ENCODE results near the gene RIT2. TPM values are rescaled to one million over a fixed set of nuclear protein-coding genes. Genes with fewer than 3 reads are reported as not detected.

The RIT2 gene
- total RNA-seq, 1 experiment from 2014 or later, result 0.17 TPM

GRCh38 chr18:43067570-43067969, 47.9 kb downstream of the RIT2 start:
- Histone ChIP-seq H3K36me3 (replicated peaks; ENCODE audit: control insufficient read depth, insufficient read depth, low read length) (no peaks in the 10 kb centered on the region), H3K4me3 (ENCODE audit: insufficient read depth, low read depth, low read length) (no peak overlapping the region), H3K27me3 (ENCODE audit: control insufficient read depth, insufficient read depth, low read length) (no peaks in the 10 kb centered on the region)
- no peak for DNase-seq

GRCh38 chr18:43061816-43062215, 53.7 kb downstream of the RIT2 start:
- no peak for DNase-seq
- H3K36me3 ChIP-seq (replicated peaks; ENCODE audit: control insufficient read depth, insufficient read depth, low read length), result no peaks in the 10 kb centered on the region
- H3K27me3 ChIP-seq (ENCODE audit: control insufficient read depth, insufficient read depth, low read length), result no peaks in the 10 kb centered on the region
- no peak overlapping the region for H3K4me3 ChIP-seq (ENCODE audit: insufficient read depth, low read depth, low read length)

GRCh38 chr18:43061318-43061717, 54.2 kb downstream of the RIT2 start:
- DNase-seq, result no peak
- no peak overlapping the region for H3K4me3 ChIP-seq (ENCODE audit: insufficient read depth, low read depth, low read length)
- no peaks in the 10 kb centered on the region for H3K36me3 ChIP-seq (replicated peaks; ENCODE audit: control insufficient read depth, insufficient read depth, low read length)
- H3K27me3 ChIP-seq (ENCODE audit: control insufficient read depth, insufficient read depth, low read length), result no peaks in the 10 kb centered on the region

- H3K27me3 ChIP-seq (ENCODE audit: control insufficient read depth, insufficient read depth, low read length), result no peaks in the 10 kb centered on the region
- DNase-seq, result no peak
- no peak overlapping the region for H3K4me3 ChIP-seq (ENCODE audit: insufficient read depth, low read depth, low read length)
- H3K36me3 ChIP-seq (replicated peaks; ENCODE audit: control insufficient read depth, insufficient read depth, low read length), result no peaks in the 10 kb centered on the region
These were observed 55.5 kb downstream of the RIT2 start for GRCh38 chr18:43060020-43060419.

- H3K27me3 ChIP-seq (ENCODE audit: control insufficient read depth, insufficient read depth, low read length), result no peaks in the 10 kb centered on the region
- no peaks in the 10 kb centered on the region for H3K36me3 ChIP-seq (replicated peaks; ENCODE audit: control insufficient read depth, insufficient read depth, low read length)
- DNase-seq, result no peak
- no peak overlapping the region for H3K4me3 ChIP-seq (ENCODE audit: insufficient read depth, low read depth, low read length)
These were observed 60.5 kb downstream of the RIT2 start for GRCh38 chr18:43054815-43055519.

- Histone ChIP-seq H3K4me3 (ENCODE audit: insufficient read depth, low read depth, low read length) (no peak overlapping the region), H3K27me3 (ENCODE audit: control insufficient read depth, insufficient read depth, low read length) (no peaks in the 10 kb centered on the region)
- no peak for DNase-seq
These were observed 66.5 kb downstream of the RIT2 start for GRCh38 chr18:43049021-43049420.

GRCh38 chr18:43046322-43046721, 69.2 kb downstream of the RIT2 start:
- no peaks in the 10 kb centered on the region for H3K36me3 ChIP-seq (replicated peaks; ENCODE audit: control insufficient read depth, insufficient read depth, low read length)
- H3K4me3 ChIP-seq (ENCODE audit: insufficient read depth, low read depth, low read length), result no peak overlapping the region
- no peaks in the 10 kb centered on the region for H3K27me3 ChIP-seq (ENCODE audit: control insufficient read depth, insufficient read depth, low read length)
- no peak for DNase-seq

More at GRCh38 chr18:43049021-43049420, 66.5 kb downstream of the RIT2 start:
- no peaks in the 10 kb centered on the region for H3K36me3 ChIP-seq (replicated peaks; ENCODE audit: control insufficient read depth, insufficient read depth, low read length)

GRCh38 chr18:43043626-43044025, 71.9 kb downstream of the RIT2 start:
- DNase-seq, result no peak
- Histone ChIP-seq H3K27me3 (ENCODE audit: control insufficient read depth, insufficient read depth, low read length) (no peaks in the 10 kb centered on the region), H3K36me3 (replicated peaks; ENCODE audit: control insufficient read depth, insufficient read depth, low read length) (no peaks in the 10 kb centered on the region), H3K4me3 (ENCODE audit: insufficient read depth, low read depth, low read length) (no peak overlapping the region)

GRCh38 chr18:43040281-43040680, 75.2 kb downstream of the RIT2 start:
- DNase-seq, result no peak
- H3K4me3 ChIP-seq (ENCODE audit: insufficient read depth, low read depth, low read length), result no peak overlapping the region

GRCh38 chr18:43034683-43035500, 80.6 kb downstream of the RIT2 start:
- Histone ChIP-seq H3K4me3 (ENCODE audit: insufficient read depth, low read depth, low read length) (no peak overlapping the region), H3K36me3 (replicated peaks; ENCODE audit: control insufficient read depth, insufficient read depth, low read length) (no peaks in the 10 kb centered on the region), H3K27me3 (ENCODE audit: control insufficient read depth, insufficient read depth, low read length) (no peaks in the 10 kb centered on the region)
- DNase-seq, result peak; percentile 32

More at GRCh38 chr18:43040281-43040680, 75.2 kb downstream of the RIT2 start:
- Histone ChIP-seq H3K27me3 (ENCODE audit: control insufficient read depth, insufficient read depth, low read length) (no peaks in the 10 kb centered on the region), H3K36me3 (replicated peaks; ENCODE audit: control insufficient read depth, insufficient read depth, low read length) (no peaks in the 10 kb centered on the region)

GRCh38 chr18:43031169-43031568, 84.3 kb downstream of the RIT2 start:
- H3K36me3 ChIP-seq (replicated peaks; ENCODE audit: control insufficient read depth, insufficient read depth, low read length), result no peaks in the 10 kb centered on the region
- H3K27me3 ChIP-seq (ENCODE audit: control insufficient read depth, insufficient read depth, low read length), result no peaks in the 10 kb centered on the region
- no peak overlapping the region for H3K4me3 ChIP-seq (ENCODE audit: insufficient read depth, low read depth, low read length)
- no peak for DNase-seq

GRCh38 chr18:43029414-43029813, 86.1 kb downstream of the RIT2 start:
- Histone ChIP-seq H3K27me3 (ENCODE audit: control insufficient read depth, insufficient read depth, low read length) (no peaks in the 10 kb centered on the region), H3K36me3 (replicated peaks; ENCODE audit: control insufficient read depth, insufficient read depth, low read length) (no peaks in the 10 kb centered on the region), H3K4me3 (ENCODE audit: insufficient read depth, low read depth, low read length) (no peak overlapping the region)
- DNase-seq, result no peak

- no peak for DNase-seq
- H3K4me3 ChIP-seq (ENCODE audit: insufficient read depth, low read depth, low read length), result no peak overlapping the region
These were observed 92.6 kb downstream of the RIT2 start for GRCh38 chr18:43022874-43023273.

GRCh38 chr18:43017622-43018021, 97.9 kb downstream of the RIT2 start:
- DNase-seq, result no peak
- H3K27me3 ChIP-seq (ENCODE audit: control insufficient read depth, insufficient read depth, low read length), result no peaks in the 10 kb centered on the region
- no peak overlapping the region for H3K4me3 ChIP-seq (ENCODE audit: insufficient read depth, low read depth, low read length)
- H3K36me3 ChIP-seq (replicated peaks; ENCODE audit: control insufficient read depth, insufficient read depth, low read length), result no peaks in the 10 kb centered on the region

More at GRCh38 chr18:43022874-43023273, 92.6 kb downstream of the RIT2 start:
- no peaks in the 10 kb centered on the region for H3K27me3 ChIP-seq (ENCODE audit: control insufficient read depth, insufficient read depth, low read length)
- H3K36me3 ChIP-seq (replicated peaks; ENCODE audit: control insufficient read depth, insufficient read depth, low read length), result no peaks in the 10 kb centered on the region

GRCh38 chr18:43013486-43013885, 102.0 kb downstream of the RIT2 start:
- Histone ChIP-seq H3K36me3 (replicated peaks; ENCODE audit: control insufficient read depth, insufficient read depth, low read length) (no peaks in the 10 kb centered on the region), H3K27me3 (ENCODE audit: control insufficient read depth, insufficient read depth, low read length) (no peaks in the 10 kb centered on the region), H3K4me3 (ENCODE audit: insufficient read depth, low read depth, low read length) (no peak overlapping the region)
- DNase-seq, result no peak
